HG02642 (cell line): ENCODE measurements around the gene ACTR3C.
A peak's percentile ranks its signal among the peaks of the same experiment; 100 is the strongest.

Source experiments
- ATAC-seq: cut with Tn5 transposase; IDR thresholded peaks from one replicate; pipeline ENCODE4 v1.9.1; 2021; ENCODE audit warnings: mild to moderate bottlenecking; ENCODE audit not compliant: unreplicated experiment, poor library complexity

Gene ACTR3C

GRCh38 chr7:150337179-150337578, 13.8 kb upstream of the ACTR3C start:
- ATAC-seq, result no peak

DNA sequence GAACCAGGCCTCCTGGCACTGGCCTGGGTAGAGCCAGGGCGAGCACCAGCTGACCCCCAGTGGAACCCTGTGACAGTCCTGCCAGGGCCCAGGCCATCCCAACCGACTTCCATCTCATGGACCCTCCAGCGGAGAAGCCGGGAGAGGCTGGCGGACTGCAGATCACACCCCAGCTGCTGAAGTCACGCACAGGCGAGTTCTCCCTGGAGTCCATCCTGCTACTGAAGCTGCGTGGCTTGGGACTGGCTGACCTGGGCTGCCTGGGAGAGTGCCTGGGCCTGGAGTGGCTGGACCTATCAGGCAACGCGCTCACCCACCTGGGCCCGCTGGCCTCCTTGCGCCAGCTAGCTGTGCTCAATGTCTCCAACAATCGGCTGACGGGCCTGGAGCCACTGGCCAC, 13.4 kb upstream of the ACTR3C start:
- no peak for ATAC-seq

DNA sequence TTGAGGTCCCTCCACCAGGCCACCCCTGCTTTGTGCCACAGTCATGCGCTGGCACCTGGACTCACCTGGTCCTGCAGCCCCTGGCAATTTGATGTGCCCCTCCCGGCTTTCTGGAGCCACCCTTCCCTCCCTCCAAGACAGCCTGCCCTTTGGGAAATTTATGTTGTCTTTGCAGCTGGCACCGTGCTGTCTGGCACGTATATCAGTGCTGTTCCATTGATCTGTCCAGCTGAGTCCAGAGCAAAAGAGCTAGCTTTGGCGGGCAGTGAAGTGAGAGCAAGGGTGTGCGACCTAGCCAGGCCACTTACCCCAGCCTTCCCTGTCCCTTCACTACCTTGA, 12.4 kb upstream of the ACTR3C start:
- no peak for ATAC-seq

- ATAC-seq, result no peak
These were observed 11.9 kb upstream of the ACTR3C start for GRCh38 chr7:150335108-150335773.

- no peak for ATAC-seq
These were observed 10.8 kb upstream of the ACTR3C start for GRCh38 chr7:150334108-150334507.

DNA sequence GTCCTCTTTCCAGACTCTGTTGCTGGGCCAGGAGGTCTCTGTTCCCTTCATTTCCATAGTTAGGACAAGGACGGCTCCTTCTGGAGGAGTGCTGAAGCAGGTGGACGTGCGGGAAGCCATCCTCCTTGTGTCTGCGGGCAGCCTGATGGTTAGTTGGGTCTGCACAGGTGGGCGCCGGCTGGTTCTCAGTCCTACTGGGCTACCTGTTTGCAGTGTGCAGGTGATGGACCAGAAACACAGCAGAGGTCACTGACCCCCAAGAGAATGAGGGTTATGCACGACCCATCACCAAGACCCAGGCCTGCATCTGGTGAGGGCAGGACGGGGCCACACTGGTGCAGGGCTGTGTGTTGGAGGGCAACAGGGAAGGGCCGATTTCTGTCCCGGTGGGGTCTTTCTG, 10.3 kb upstream of the ACTR3C start:
- no peak for ATAC-seq

DNA sequence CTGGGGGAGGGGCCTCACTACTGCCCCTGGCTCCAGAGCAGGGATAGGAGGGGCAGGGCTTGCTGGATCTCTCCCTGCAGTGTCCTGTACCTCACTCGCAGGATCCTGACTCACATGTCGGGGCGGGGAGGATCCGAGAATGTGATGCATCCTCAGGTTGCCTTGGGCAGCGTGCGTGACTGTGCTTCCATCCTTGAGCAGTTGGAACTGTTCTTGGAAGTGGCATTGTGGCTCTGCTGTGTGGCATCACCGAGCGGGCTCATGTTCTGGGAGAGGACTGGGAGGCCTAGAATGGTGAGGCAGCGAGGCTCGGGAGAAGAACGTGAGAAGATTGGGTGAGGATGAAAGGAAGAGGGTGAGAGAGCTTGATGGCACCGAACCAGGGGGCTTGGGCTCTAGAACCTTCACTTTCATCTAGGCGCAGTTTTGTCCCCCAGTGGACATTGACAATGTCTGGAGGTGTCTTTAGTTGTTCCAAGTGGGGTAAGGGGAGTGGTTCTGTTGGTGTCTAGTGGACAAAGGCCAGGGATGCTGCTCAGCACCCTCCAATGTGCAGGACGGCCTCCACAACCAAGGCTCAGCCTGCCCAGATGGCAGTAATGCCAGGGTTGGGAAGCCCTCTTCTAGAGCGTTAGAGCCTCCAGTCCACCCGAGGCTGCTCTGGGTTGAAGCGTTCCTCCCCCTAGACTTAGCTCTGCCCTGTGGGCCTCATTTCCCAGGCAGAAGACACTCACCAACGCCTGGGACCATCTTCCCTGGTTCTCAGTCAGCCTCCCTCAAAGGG, 9.7 kb upstream of the ACTR3C start:
- ATAC-seq, result no peak

- no peak for ATAC-seq
These were observed 7.0 kb upstream of the ACTR3C start for GRCh38 chr7:150330211-150330885.

GRCh38 chr7:150329331-150330120, 6.2 kb upstream of the ACTR3C start:
- no peak for ATAC-seq

DNA sequence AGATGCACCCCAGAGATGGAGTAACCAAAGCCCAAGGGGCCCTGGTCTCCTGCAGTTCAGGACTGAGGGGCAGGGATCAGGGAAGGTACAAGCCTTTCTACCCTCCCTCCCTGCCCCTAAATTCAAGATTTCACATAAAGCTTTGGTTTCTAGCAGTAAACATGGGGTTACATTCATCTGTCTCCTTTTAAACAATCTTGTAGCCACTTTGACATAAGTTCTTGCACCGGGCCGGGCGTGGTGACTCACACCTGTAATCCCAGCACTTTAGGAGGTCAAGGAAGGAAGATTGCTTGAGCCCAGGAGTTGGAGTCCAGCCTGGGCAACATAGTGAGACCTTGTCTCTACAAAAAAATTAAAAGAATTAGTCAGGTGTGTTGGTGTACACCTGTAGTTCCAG, 4.0 kb upstream of the ACTR3C start:
- no peak for ATAC-seq

- ATAC-seq, result no peak
These were observed 3.4 kb upstream of the ACTR3C start for GRCh38 chr7:150326657-150327268.

- no peak for ATAC-seq
These were observed 2.6 kb upstream of the ACTR3C start for GRCh38 chr7:150325901-150326300.

DNA sequence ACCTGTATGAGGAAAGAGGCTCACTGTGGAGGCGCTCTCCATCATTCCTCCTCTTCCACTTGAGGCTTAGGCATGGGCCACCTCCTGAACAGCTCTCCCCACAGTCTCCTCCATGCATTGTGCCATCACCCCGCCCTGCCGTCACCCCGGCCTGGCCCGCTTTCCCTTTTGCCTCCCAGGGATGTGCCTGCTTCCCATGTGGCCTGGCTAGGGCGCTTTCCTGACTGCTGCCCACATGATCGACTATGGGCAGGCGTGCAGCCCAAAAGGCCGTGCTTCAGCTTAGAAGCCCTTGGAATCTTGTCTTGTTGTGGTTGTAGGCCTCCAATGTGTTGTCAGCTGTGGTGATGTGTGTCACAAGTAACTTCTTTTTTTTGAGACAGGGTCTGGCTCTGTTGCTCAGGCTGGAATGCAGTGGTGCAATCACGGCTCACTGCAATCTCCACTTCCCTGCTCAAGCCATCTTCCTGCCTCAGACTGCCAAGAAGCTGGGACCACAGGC, 1.8 kb upstream of the ACTR3C start:
- ATAC-seq, result no peak

- no peak for ATAC-seq
These were observed 1.1 kb upstream of the ACTR3C start for GRCh38 chr7:150324373-150324961.

GRCh38 chr7:150323682-150324372, 482 bp upstream of the ACTR3C start:
- ATAC-seq, result peak; percentile 27

DNA sequence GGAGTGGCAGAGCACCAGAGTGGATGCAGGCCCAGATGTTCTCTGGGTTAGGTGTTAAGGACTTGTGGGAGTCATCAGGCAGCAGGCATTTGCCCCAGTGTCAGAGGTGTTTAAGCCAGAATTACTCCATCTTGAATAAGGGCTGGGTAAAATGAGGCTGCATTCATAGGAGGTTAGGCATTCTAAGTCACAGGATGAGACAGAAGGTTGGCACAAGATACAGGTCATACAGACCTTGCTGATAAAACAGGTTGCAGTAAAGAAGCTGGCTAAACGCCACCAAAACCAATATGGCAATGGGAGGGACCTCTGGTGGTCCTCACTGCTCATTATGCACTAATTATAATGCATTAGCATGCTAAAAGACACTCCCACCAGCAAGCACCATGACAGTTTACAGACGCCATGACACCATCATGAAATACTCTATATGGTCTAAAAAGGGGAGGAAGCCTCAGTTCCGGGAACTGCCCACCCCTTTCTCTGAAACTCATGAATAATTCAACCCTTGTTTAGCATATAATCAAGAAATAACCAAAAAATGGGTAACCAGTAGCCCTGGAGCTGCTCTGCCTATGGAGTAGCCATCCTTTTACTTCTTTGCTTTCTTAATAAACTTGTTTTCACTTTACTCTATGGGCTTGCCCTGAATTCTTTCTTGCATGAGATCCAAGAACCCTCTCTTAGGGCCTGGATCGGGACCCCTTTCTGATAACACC, 1.1 kb downstream of the ACTR3C start:
- ATAC-seq, result no peak

DNA sequence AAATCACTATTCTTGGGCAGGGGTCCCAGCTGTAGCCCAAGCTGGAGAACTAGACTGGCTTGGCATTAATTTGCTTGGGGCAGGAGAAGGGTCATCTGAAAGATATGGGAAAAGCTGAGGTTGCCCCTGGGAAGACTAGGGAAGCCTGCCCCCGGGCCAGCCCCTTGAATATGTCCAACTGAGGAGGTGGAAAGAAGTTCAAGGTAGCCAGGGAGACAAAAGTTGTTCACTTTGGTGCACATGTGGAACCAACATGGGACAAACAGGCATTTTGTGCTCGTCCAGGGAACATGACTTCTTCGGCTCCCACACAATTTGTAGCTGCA, 1.6 kb downstream of the ACTR3C start:
- ATAC-seq, result no peak

- ATAC-seq, result no peak
These were observed 5.4 kb downstream of the ACTR3C start for GRCh38 chr7:150317748-150318444.
